Embryonic facial prominence (tissue), 1 donor: ENCODE results near the gene MUC5AC.

Experiments
- DNase-seq: peaks from one replicate; pipeline ENCODE4 v3.0.0-alpha.2; 2016; ENCODE audit errors: extremely low spot score

The MUC5AC gene

GRCh38 chr11:1224111-1224490, 66.3 kb downstream of the MUC5AC start:
- DNase-seq, result no peak

- no peak for DNase-seq
Observed at GRCh38 chr11:1224491-1225385, 67.0 kb downstream of the MUC5AC start.

- no peak for DNase-seq
Observed at GRCh38 chr11:1225386-1226225, 67.9 kb downstream of the MUC5AC start.

- no peak for DNase-seq
Observed at GRCh38 chr11:1226226-1226985, 68.7 kb downstream of the MUC5AC start.

- DNase-seq, result no peak
Observed at GRCh38 chr11:1226986-1227550, 69.3 kb downstream of the MUC5AC start.

GRCh38 chr11:1227551-1228100, 69.9 kb downstream of the MUC5AC start:
- DNase-seq, result no peak

- no peak for DNase-seq
Observed at GRCh38 chr11:1228101-1228821, 70.5 kb downstream of the MUC5AC start.

- no peak for DNase-seq
Observed at GRCh38 chr11:1228921-1229451, 71.2 kb downstream of the MUC5AC start.

GRCh38 chr11:1229471-1230120, 71.8 kb downstream of the MUC5AC start:
- no peak for DNase-seq

- no peak for DNase-seq
Observed at GRCh38 chr11:1230121-1230455, 72.3 kb downstream of the MUC5AC start.

GRCh38 chr11:1230456-1231395, 73.0 kb downstream of the MUC5AC start:
- DNase-seq, result no peak

GRCh38 chr11:1231396-1232020, 73.8 kb downstream of the MUC5AC start:
- DNase-seq, result no peak

GRCh38 chr11:1232021-1232882, 74.5 kb downstream of the MUC5AC start:
- no peak for DNase-seq

- no peak for DNase-seq
Observed at GRCh38 chr11:1232883-1233321, 75.1 kb downstream of the MUC5AC start.

- no peak for DNase-seq
Observed at GRCh38 chr11:1233351-1234053, 75.7 kb downstream of the MUC5AC start.

- DNase-seq, result no peak
Observed at GRCh38 chr11:1234054-1234720, 76.4 kb downstream of the MUC5AC start.
